Activated CD8-positive, alpha-beta memory T cell treated with anti-CD3 and anti-CD28 coated beads for 48 hours (primary cell): ENCODE results near the gene CRB1.

Experiments used
- DNase-seq, 3 experiments: peaks; one replicate each; pipeline ENCODE4 v3.0.0-alpha.2; 2020; ENCODE audit warnings: low read depth in 2 of 3, low spot score in 2 of 3

Gene CRB1

GRCh38 chr1:197342044-197342565 is 74.1 kb downstream of the CRB1 start:
- no peak for DNase-seq

- DNase-seq, result no peak
Observed at GRCh38 chr1:197342669-197343068, 74.6 kb downstream of the CRB1 start.

GRCh38 chr1:197343663-197344273 is 75.7 kb downstream of the CRB1 start:
- DNase-seq, result no peak

GRCh38 chr1:197351821-197352440 is 83.9 kb downstream of the CRB1 start:
- no peak for DNase-seq

- DNase-seq, result no peak
Observed at GRCh38 chr1:197355248-197355995, 87.4 kb downstream of the CRB1 start.

- no peak for DNase-seq
Observed at GRCh38 chr1:197356723-197357533, 88.9 kb downstream of the CRB1 start.

GRCh38 chr1:197358959-197359358 is 90.9 kb downstream of the CRB1 start:
- DNase-seq, result no peak

- DNase-seq, result no peak
Observed at GRCh38 chr1:197360068-197360467, 92.0 kb downstream of the CRB1 start.

GRCh38 chr1:197362871-197363270 is 94.8 kb downstream of the CRB1 start:
- DNase-seq, result no peak

- no peak for DNase-seq
Observed at GRCh38 chr1:197363855-197364254, 95.8 kb downstream of the CRB1 start.

- DNase-seq, result no peak
Observed at GRCh38 chr1:197366996-197367395, 98.9 kb downstream of the CRB1 start.

GRCh38 chr1:197367627-197368026 is 99.6 kb downstream of the CRB1 start:
- no peak for DNase-seq

GRCh38 chr1:197374428-197374827 is 106.4 kb downstream of the CRB1 start:
- DNase-seq, result no peak

- no peak for DNase-seq
Observed at GRCh38 chr1:197384471-197384870, 116.4 kb downstream of the CRB1 start.

- DNase-seq, result no peak
Observed at GRCh38 chr1:197388801-197389200, 120.7 kb downstream of the CRB1 start.

- no peak for DNase-seq
Observed at GRCh38 chr1:197390856-197391255, 122.8 kb downstream of the CRB1 start.

GRCh38 chr1:197391303-197392226 is 123.5 kb downstream of the CRB1 start:
- no peak for DNase-seq

- DNase-seq, result no peak
Observed at GRCh38 chr1:197392541-197392940, 124.5 kb downstream of the CRB1 start.

GRCh38 chr1:197393105-197393504 is 125.1 kb downstream of the CRB1 start:
- no peak for DNase-seq

- DNase-seq, result no peak
Observed at GRCh38 chr1:197393772-197394171, 125.7 kb downstream of the CRB1 start.
